SK-N-SH (cell line): ENCODE data around the gene COLQ.

ENCODE experiments used
- EP300 ChIP-seq, 2 experiments: IDR thresholded peaks; 2 replicates each; pipeline versions ENCODE4 v1.4.0 to v1.6.1; 2012; ENCODE audit warnings: borderline replicate concordance in 1 of 2, low read depth in 1 of 2, low read length in 1 of 2
- EZH2phosphoT487 ChIP-seq: fragments of 200-600 bp; sonication (generic); IDR thresholded peaks from 2 replicates; pipeline ENCODE4 v1.6.1; 2017; ENCODE audit warnings: low read depth, mixed run types, mild to moderate bottlenecking, antibody characterized with exemption, moderate library complexity, borderline replicate concordance
- FOXJ3 ChIP-seq: sonication (generic); formaldehyde crosslinking; IDR thresholded peaks from 2 replicates; pipeline ENCODE4 v1.5.1; 2020; ENCODE audit warnings: mild to moderate bottlenecking, missing genetic modification reagents
- FOXM1 ChIP-seq: IDR thresholded peaks from 2 replicates; pipeline ENCODE4 v1.4.0; 2012; ENCODE audit warnings: low read depth, mild to moderate bottlenecking
- GATA2 ChIP-seq: sonication (generic); formaldehyde crosslinking; IDR thresholded peaks from 2 replicates; pipeline ENCODE4 v1.5.0; 2020; ENCODE audit warnings: mild to moderate bottlenecking, missing genetic modification reagents
- NFIC ChIP-seq: IDR thresholded peaks from 2 replicates; pipeline ENCODE4 v1.4.0; 2012; ENCODE audit warnings: borderline replicate concordance
- NRF1 ChIP-seq: IDR thresholded peaks from 2 replicates; pipeline ENCODE4 v1.6.1; 2012; ENCODE audit warnings: low read depth, mild to moderate bottlenecking, low read length
- POLR2AphosphoS5 ChIP-seq: IDR thresholded peaks from 2 replicates; pipeline ENCODE4 v1.6.1; 2012; ENCODE audit warnings: low read depth, low read length
- TAF1 ChIP-seq: IDR thresholded peaks from 2 replicates; pipeline ENCODE4 v1.6.1; 2012; ENCODE audit warnings: low read depth, mild to moderate bottlenecking, low read length, moderate library complexity, borderline replicate concordance
- TEAD4 ChIP-seq: IDR thresholded peaks from 2 replicates; pipeline ENCODE4 v1.4.0; 2012; ENCODE audit warnings: mild to moderate bottlenecking, borderline replicate concordance; ENCODE audit not compliant: insufficient read depth
- TF ChIP-seq, protein P1 (sequence below): fragments of 200-600 bp; sonication (generic); IDR thresholded peaks from 2 replicates; pipeline ENCODE4 v1.6.1; 2017; ENCODE audit warnings: antibody characterized with exemption, mild to moderate bottlenecking, moderate library complexity
- TF ChIP-seq, protein P2 (sequence below): IDR thresholded peaks from 2 replicates; pipeline ENCODE4 v1.6.1; 2012; ENCODE audit warnings: mild to moderate bottlenecking, low read depth, low read length, moderate library complexity
- TF ChIP-seq, protein P3 (sequence below): fragments of 150-350 bp; IDR thresholded peaks from 2 replicates; pipeline ENCODE4 v1.6.1; 2016; ENCODE audit warnings: mild to moderate bottlenecking, low read depth, low read length

DNA sequence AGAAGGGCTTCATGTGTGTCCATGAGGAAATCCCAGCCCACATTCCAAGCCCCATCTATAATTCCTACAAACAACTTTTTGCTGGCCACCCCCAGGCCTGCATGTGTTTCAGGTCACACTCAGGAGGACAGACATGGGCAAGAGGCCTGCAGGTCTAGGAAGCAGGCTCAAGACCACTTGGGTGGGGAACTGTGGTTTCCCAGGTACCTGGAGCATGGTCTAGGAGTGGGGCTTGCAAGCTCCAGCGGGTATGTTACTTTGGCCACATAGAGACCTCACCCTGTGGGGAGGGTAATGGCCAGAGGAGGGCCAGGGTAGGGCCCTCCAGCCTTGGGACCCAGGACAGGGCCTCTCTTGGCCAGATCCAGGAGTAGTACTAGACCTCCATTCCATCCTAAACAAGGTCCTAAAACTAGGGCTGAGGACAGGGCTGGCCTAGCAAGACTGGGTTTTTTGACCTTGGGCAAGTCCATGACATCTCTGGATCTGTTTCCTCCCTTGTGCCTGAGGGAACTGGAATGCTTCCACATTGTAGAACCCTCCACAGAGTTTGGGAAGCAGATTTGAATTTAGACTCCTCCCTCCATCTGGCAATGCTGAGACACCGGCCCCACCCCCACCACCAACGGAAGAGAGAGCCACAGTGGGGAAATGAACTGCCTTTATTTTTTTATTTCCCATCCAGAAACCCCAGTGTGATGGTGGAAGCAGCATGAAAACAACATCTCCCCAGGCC, 71.8 kb downstream of the COLQ start:
- TF ChIP-seq EZH2phosphoT487 (no peak), FOXJ3 (CRISPR knock-in tag) (no peak), NRF1 (no peak), NFIC (no peak), FOXM1 (no peak), POLR2AphosphoS5 (no peak), GATA2 (no peak), EP300 (IDR thresholded peaks at IDR 0.05; ENCODE audit: borderline replicate concordance in 1 of 2, low read depth in 1 of 2, low read length in 1 of 2) (no peak), TAF1 (no peak), TEAD4 (no peak)
- TF ChIP-seq, protein P1, sequence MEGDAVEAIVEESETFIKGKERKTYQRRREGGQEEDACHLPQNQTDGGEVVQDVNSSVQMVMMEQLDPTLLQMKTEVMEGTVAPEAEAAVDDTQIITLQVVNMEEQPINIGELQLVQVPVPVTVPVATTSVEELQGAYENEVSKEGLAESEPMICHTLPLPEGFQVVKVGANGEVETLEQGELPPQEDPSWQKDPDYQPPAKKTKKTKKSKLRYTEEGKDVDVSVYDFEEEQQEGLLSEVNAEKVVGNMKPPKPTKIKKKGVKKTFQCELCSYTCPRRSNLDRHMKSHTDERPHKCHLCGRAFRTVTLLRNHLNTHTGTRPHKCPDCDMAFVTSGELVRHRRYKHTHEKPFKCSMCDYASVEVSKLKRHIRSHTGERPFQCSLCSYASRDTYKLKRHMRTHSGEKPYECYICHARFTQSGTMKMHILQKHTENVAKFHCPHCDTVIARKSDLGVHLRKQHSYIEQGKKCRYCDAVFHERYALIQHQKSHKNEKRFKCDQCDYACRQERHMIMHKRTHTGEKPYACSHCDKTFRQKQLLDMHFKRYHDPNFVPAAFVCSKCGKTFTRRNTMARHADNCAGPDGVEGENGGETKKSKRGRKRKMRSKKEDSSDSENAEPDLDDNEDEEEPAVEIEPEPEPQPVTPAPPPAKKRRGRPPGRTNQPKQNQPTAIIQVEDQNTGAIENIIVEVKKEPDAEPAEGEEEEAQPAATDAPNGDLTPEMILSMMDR, result no peak
- TF ChIP-seq, protein P2, sequence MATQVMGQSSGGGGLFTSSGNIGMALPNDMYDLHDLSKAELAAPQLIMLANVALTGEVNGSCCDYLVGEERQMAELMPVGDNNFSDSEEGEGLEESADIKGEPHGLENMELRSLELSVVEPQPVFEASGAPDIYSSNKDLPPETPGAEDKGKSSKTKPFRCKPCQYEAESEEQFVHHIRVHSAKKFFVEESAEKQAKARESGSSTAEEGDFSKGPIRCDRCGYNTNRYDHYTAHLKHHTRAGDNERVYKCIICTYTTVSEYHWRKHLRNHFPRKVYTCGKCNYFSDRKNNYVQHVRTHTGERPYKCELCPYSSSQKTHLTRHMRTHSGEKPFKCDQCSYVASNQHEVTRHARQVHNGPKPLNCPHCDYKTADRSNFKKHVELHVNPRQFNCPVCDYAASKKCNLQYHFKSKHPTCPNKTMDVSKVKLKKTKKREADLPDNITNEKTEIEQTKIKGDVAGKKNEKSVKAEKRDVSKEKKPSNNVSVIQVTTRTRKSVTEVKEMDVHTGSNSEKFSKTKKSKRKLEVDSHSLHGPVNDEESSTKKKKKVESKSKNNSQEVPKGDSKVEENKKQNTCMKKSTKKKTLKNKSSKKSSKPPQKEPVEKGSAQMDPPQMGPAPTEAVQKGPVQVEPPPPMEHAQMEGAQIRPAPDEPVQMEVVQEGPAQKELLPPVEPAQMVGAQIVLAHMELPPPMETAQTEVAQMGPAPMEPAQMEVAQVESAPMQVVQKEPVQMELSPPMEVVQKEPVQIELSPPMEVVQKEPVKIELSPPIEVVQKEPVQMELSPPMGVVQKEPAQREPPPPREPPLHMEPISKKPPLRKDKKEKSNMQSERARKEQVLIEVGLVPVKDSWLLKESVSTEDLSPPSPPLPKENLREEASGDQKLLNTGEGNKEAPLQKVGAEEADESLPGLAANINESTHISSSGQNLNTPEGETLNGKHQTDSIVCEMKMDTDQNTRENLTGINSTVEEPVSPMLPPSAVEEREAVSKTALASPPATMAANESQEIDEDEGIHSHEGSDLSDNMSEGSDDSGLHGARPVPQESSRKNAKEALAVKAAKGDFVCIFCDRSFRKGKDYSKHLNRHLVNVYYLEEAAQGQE, result no peak
- TF ChIP-seq, protein P3, sequence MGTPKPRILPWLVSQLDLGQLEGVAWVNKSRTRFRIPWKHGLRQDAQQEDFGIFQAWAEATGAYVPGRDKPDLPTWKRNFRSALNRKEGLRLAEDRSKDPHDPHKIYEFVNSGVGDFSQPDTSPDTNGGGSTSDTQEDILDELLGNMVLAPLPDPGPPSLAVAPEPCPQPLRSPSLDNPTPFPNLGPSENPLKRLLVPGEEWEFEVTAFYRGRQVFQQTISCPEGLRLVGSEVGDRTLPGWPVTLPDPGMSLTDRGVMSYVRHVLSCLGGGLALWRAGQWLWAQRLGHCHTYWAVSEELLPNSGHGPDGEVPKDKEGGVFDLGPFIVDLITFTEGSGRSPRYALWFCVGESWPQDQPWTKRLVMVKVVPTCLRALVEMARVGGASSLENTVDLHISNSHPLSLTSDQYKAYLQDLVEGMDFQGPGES, result no peak
